Left ventricle myocardium inferior (tissue), 1 donor: ENCODE data around the gene PITPNC1. TPM values are rescaled to one million over a fixed set of nuclear protein-coding genes. Genes with fewer than 3 reads are reported as not detected.

Source experiments
- DNase-seq: peaks from one replicate; pipeline ENCODE4 v3.0.0-alpha.2; 2020
- H3K27ac ChIP-seq: fragments of 200-600 bp; replicated peaks from 2 replicates; pipeline ENCODE4 v1.8.0; 2021
- H3K27me3 ChIP-seq: fragments of 200-600 bp; 2 replicates; pipeline ENCODE4 v1.8.0; 2021; ENCODE audit warnings: low read depth
- H3K36me3 ChIP-seq: fragments of 200-600 bp; 2 replicates; pipeline ENCODE4 v1.8.0; 2021
- H3K4me1 ChIP-seq: fragments of 200-600 bp; 2 replicates; pipeline ENCODE4 v1.8.0; 2021
- H3K4me3 ChIP-seq: fragments of 200-600 bp; 2 replicates; pipeline ENCODE4 v1.8.0; 2021; ENCODE audit warnings: mild to moderate bottlenecking, moderate library complexity
- H3K9me3 ChIP-seq: fragments of 200-600 bp; replicated peaks from 2 replicates; pipeline ENCODE4 v1.8.0; 2021
- intact Hi-C: fragments of 100-400 bp; cut with micrococcal nuclease; formaldehyde crosslinking; loops from one replicate; pipeline ENCODE4 v1.11.0; 2022
- total RNA-seq: library from RNA; stranded (reverse); fragmentation: NEBNext Ultra II Directional; extraction: Animal tissue kit (Norgen Biotek cat#: 25700); gene quantifications from one replicate; pipeline ENCODE4 v1.2.1, GENCODE V29; 2021
- TF ChIP-seq, protein P1 (sequence below): fragments of 200-600 bp; IDR thresholded peaks from 2 replicates; pipeline ENCODE4 v1.8.0; 2021; ENCODE audit warnings: antibody characterized with exemption, mild to moderate bottlenecking, borderline replicate concordance
- donor health status: DM: no; HTN: yes; CAD: no; lungs with severe emphysema.

The PITPNC1 gene
- total RNA-seq, 1 donor from 2014 or later = 8.1 TPM

DNA sequence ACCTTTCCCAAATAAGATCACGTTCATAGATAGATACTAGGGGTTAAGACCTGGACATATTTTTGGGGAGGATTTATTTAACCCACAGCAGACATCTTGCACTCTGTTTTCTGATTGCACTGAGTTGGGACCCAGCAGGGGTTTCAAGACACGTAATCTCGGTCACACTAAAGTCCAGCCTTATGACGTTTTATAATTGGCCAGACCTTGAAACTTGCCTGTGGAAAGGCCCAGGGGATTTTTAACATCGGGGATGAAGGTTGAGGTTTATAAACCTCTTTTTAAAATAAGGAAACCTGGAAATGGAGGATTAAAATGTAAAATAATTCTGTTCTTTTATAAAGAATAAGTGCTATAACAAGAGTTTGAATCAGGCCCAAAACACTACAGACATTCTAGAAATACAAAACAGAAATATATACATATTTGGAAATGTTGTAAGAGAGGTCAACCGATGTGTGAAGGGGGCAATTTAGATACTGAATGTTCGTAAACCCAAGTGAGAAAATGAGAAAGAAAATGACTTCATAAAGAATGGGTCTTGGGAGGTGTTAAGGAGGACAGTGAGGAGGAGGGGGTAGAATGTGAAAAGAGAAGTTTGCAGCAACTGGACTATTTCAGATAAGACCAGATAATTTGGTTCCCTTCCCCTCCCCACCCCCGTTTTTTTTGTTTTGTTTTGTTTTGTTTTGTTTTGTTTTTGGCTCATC, 279.6 kb downstream of the PITPNC1 start:
- DNase-seq = no peak
- H3K4me1 ChIP-seq = no peaks in the 10 kb centered on the region
- no peaks in the 10 kb centered on the region for H3K36me3 ChIP-seq
- H3K27ac ChIP-seq = no peak overlapping the region
- peaks cover 20% of the 10 kb centered on the region for H3K9me3 ChIP-seq
- TF ChIP-seq, protein P1, sequence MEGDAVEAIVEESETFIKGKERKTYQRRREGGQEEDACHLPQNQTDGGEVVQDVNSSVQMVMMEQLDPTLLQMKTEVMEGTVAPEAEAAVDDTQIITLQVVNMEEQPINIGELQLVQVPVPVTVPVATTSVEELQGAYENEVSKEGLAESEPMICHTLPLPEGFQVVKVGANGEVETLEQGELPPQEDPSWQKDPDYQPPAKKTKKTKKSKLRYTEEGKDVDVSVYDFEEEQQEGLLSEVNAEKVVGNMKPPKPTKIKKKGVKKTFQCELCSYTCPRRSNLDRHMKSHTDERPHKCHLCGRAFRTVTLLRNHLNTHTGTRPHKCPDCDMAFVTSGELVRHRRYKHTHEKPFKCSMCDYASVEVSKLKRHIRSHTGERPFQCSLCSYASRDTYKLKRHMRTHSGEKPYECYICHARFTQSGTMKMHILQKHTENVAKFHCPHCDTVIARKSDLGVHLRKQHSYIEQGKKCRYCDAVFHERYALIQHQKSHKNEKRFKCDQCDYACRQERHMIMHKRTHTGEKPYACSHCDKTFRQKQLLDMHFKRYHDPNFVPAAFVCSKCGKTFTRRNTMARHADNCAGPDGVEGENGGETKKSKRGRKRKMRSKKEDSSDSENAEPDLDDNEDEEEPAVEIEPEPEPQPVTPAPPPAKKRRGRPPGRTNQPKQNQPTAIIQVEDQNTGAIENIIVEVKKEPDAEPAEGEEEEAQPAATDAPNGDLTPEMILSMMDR = no peak
- intact Hi-C loops = no loop called here
- H3K4me3 ChIP-seq = no peak overlapping the region
- H3K27me3 ChIP-seq = no peaks in the 10 kb centered on the region

DNA sequence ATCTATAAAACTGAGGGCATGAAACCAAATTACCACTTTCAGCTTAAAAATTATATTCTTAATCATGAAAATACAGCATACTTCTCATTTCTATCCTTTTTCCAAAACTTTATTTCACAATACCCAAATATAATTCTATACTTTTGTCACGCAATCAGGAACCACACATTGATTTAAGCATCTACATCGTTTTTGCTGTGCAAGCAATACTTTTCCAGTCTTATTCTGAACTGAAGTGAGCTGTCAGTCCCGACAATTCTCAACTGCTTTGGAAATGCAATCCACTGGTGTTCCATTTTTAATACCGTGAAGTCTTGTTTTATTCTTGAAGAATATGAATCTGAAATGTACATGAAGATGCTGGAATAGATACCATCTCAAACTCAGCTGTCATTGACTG, 280.5 kb downstream of the PITPNC1 start:
- Histone ChIP-seq H3K36me3 (no peaks in the 10 kb centered on the region), H3K27ac (no peak overlapping the region), H3K27me3 (no peaks in the 10 kb centered on the region), H3K4me1 (no peaks in the 10 kb centered on the region), H3K4me3 (no peak overlapping the region), H3K9me3 (peaks cover 20% of the 10 kb centered on the region)
- intact Hi-C loops = no loop called here
- TF ChIP-seq, protein P1 = no peak
- DNase-seq = no peak

DNA sequence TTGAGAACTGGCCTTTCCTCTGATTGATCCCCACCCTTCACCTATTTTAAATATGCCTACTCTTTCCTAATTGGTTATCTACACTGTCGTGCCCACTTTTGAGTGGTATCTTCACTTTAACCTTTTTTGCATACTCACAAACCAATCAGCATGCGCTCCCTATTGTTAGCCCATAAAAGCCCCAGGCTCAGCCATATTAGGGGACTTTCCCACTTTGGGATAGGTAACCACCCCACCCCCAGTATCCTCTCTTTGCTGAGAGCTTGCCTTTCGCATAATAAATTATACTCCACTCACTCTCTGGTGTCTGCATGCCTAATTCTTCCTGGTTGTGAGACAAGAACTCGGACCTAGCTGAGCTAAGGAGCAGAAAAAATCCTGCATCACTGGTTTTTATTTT, 281.2 kb downstream of the PITPNC1 start:
- no peaks in the 10 kb centered on the region for H3K27me3 ChIP-seq
- TF ChIP-seq, protein P1 = no peak
- H3K4me3 ChIP-seq = no peak overlapping the region
- no peaks in the 10 kb centered on the region for H3K36me3 ChIP-seq
- H3K4me1 ChIP-seq = no peaks in the 10 kb centered on the region
- no peak for DNase-seq
- H3K27ac ChIP-seq = no peak overlapping the region
- intact Hi-C loops = no loop called here
- H3K9me3 ChIP-seq = peaks cover 20% of the 10 kb centered on the region

DNA sequence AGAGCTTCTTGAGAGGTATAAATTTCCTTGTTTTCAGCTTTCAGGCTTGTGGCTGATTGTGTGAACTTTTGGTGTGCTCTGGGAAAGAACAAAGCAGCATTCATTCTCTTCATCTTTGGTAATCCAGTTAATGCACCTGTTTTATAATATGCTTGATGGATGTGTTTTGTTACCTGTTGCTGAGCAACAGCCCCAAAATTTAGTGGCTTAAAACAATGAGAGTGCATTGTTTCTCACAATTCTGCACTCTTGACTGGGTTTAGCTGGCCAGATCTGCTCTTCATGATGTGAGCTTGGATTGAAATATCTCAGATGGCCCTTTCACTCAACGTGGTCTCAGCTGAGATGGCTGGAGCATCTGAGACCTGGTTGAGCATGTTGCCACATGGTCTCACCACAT, 281.9 kb downstream of the PITPNC1 start:
- Histone ChIP-seq H3K4me1 (no peaks in the 10 kb centered on the region), H3K9me3 (peaks cover 20% of the 10 kb centered on the region), H3K4me3 (no peak overlapping the region), H3K27me3 (no peaks in the 10 kb centered on the region), H3K36me3 (no peaks in the 10 kb centered on the region), H3K27ac (no peak overlapping the region)
- intact Hi-C loops = no loop called here
- TF ChIP-seq, protein P1 = no peak
- DNase-seq = no peak

DNA sequence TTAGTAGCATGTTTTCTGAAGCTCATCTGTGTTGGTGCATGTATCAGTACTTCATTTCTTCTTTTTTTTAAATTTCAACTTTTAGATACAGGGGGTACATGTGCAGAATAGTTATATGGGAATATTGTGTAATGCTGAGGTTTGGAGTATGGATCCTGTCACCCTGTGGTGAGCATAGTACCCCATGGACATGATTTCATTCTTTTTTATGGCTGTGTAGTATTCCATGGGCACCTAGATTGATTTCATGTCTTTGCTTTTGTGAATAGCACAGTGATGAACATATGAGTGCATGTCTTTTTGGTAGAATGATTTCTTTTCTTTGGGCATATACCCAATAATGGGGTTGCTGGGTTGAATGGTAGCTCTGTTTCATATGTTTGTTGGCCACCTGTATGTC, 285.6 kb downstream of the PITPNC1 start:
- Histone ChIP-seq H3K9me3 (peaks cover 16% of the 10 kb centered on the region), H3K4me3 (no peak overlapping the region), H3K27me3 (no peaks in the 10 kb centered on the region), H3K4me1 (no peaks in the 10 kb centered on the region), H3K27ac (no peak overlapping the region), H3K36me3 (no peaks in the 10 kb centered on the region)
- intact Hi-C loops = no loop called here
- no peak for DNase-seq
- TF ChIP-seq, protein P1 = no peak
